IMR-90 (cell line): Measurements from ENCODE around the gene RAD51D.

Experiments used
- CTCF ChIP-seq: conservative IDR thresholded peaks from 2 replicates; pipeline ENCODE4 v1.5.1; 2012; ENCODE audit warnings: mild to moderate bottlenecking, low read depth, low read length, improper control_type of control experiment
- MAFK ChIP-seq: IDR thresholded peaks from 2 replicates; pipeline ENCODE4 v1.6.1; 2012; ENCODE audit warnings: low read depth, low read length, improper control_type of control experiment

- TF ChIP-seq CTCF: no peak
- TF ChIP-seq MAFK: no peak
Measured at GRCh38 chr17:35103271-35103670, 16.4 kb downstream of the RAD51D start.
